Activated CD4-positive, alpha-beta T cell treated with anti-CD3 and anti-CD28 coated beads, Interleukin-2, Interleukin-4, amounts not matched to agents 100 ng/mL and 50 ng/mL, durations not matched to agents 16 hours and 8 hours (primary cell): ENCODE measurements around the gene CTTNBP2.
"Not testable (repeated sequence)": the region's sequence is repeated elsewhere in the genome, so short reads cannot be mapped to it uniquely, and the experiment has no call there.

Source experiments
- DNase-seq: peaks from one replicate; pipeline ENCODE4 v3.0.0-alpha.2; 2020; ENCODE audit warnings: low spot score

CTTNBP2 gene

DNA sequence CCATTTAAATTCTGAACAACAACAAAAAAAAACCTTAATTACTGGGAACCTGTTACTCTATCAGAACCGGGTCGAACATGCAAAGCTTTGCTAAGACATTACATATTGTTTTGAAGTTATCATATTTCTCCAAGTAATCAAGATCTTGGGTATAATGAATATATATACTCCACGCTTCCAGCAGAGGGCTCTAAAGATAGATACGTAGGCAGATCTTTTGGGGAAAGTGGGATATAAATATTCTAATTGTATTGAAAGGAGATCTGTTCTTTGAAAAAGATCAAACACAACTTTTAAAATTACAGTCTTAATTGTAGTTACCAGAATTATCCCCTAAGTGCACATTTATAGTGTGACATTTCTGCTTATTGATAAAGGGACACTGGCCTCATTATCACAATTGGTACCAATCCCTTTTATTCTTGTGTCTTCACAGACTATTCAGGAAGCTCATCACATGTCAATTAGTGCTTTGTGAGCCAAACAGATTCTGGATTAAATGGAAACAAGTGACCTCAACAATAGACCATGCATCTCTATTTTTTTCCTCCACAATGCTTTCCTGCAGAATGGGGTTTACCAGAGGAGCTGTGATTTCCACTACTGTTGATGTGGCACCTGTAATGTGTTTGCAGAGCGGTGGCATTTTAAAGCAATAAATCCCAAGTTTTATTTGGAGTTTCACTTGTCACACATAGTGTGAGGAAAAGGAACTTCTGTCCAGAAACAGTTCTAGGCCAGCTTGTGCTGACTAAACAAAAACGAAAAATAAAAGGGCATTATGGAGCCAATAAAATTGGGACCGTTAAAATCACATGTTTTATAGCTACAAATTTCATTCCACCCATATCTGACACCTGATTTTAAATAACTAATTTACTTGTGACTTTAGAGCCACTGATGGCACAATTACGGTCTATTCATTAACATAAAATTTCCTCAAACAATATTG lies 122.4 kb downstream of the CTTNBP2 start:
- DNase-seq: no peak

GRCh38 chr7:117741962-117742361 lies 131.3 kb downstream of the CTTNBP2 start:
- no peak for DNase-seq

DNA sequence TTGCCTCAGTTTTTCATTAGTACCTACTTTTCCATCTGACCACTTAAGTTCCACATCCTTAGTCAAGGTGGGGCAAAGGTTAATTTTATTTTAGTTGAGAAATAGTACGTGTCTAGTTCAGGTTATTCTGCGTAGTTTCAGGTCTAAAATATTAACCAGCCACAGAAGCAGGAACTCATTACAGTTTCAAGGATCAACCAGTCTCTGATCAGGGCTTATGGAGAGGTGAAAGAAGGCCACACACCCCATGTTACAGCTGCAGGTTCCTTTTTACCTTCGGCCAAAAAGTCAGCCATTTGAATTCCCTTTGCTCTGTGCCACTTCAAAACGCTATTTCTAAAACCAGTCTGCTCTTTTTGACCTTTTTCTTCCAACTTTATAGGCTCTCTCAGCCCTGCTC lies 134.2 kb downstream of the CTTNBP2 start:
- DNase-seq: no peak

- DNase-seq: no peak
Measured at GRCh38 chr7:117737926-117738325, 135.3 kb downstream of the CTTNBP2 start.

- DNase-seq: peak; percentile 33
Measured at GRCh38 chr7:117731455-117731854, 141.8 kb downstream of the CTTNBP2 start.

DNA sequence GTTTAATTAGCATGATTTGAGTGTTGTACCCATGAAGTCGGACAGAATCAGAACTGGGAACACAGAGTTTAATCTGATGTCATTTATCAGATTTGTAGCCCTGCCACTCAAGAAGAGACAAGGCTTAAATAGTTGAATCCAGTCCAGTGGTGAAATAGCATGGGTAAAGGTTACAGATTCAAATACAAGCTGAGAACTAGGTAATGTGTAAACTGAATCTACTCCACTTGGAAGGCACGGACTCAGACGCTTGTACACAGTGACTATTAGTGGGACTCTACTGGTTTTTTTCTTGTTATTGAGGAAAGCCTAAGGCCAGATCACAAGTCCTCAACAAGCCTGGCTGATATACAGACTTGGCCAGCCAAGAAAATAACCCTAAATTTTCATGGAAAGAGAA lies 142.9 kb downstream of the CTTNBP2 start:
- no peak for DNase-seq

DNA sequence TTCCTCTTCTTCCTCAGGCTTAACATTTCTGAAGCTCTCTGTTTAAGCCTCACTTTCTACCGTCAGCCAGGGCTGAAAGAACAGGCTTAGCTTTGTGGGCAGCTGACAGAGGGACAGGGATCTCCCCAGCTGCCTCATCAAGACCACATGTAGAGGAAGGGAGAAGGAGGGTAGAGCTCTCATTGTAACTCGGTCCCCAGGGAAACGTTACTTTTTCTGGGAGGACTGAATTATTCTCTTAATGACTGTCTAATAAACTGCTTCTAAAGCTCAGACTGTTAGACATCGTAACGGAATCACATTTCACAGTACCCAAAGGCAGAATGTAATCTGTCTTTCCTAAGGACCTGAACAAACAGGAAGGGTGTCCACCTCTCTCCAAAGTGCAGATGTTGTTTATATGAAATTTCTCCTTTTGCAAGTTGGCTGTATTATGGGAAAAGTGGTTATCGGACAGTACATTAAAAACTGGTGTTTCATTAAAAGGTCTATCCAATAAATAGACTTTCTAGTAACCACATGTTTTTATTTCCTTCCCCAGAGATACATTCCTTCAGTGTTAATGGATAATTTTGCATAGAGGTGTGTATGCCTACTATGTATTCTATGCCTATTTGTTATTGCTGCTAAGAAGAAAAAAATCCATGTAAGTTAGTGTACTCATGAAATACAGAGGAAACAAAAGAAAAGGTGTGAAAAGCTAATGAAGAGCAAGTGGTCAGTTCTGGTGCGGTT lies 144.2 kb downstream of the CTTNBP2 start:
- DNase-seq: no peak

DNA sequence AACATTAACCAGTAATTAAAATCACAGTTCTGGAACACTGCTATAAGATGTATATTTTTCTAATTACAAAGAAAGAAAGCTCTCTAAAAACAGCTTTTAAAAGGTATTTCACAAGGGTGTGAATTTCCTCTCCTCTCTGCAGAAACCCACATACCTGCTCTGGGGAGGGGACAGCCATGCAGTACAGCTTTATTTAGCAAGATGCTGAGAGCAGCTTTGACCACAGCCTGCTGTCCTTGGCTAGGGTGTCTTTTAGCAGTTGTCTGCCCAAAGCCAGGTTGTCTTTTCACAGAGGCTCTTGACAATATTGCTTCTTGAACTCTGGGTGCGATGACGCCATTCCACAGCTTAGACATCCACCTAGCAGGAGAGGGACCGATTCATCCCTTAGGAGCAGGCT lies 148.3 kb downstream of the CTTNBP2 start:
- DNase-seq: no peak

DNA sequence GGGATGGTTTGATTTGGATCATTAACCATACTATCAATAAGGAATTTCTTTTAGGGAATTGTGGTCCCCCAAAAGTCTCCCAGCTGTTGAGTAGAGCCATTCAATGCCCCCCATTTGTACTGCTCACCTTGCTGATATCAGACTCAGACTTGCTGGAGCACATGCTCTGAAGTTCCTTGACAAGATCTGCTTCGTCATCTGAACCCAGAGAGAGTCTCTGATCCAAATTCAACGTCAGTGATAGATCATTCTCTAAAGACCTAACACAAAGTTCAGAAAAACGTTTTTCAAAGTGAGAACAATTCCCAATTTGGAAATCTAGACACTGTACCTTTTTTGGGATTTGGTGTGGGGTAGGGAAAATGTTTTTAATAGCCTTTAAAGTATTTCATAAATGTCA lies 153.9 kb downstream of the CTTNBP2 start:
- no peak for DNase-seq

DNA sequence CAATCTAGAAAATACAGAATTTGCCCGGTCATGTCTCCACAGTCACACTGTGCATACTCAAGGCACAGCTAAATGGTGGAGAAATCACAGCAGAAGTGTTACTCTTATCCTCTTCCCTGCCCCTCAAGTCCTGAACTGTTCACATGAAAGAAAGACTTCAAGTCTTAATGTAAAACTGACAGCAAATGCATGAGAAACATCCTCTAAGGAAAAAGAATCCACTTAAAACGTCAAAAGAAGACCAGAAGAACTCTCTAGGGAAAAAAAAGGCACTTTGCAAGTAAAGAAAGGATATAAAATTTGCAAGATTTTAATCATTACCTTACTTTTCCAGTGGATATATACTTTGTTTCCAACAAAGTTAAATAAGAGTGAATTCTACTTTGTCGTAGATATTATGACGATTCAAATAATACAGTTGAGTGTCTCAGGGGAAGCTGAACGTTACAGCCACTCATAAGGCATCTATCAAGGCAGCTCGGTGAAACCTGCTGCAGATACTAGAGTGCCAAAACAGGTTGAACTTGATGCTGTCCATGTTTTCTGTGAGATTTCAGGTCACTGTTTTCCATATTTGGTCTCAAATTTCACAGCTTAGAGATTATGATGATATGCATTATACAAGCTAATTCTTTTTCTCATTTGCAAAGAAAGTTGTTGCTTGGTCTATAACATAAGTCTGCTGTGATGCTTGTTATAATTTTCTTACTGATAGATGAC lies 155.0 kb downstream of the CTTNBP2 start:
- no peak for DNase-seq

- no peak for DNase-seq
Measured at GRCh38 chr7:117717357-117717756, 155.9 kb downstream of the CTTNBP2 start.

GRCh38 chr7:117716707-117717299 lies 156.4 kb downstream of the CTTNBP2 start:
- DNase-seq: no peak

GRCh38 chr7:117715784-117716445 lies 157.3 kb downstream of the CTTNBP2 start:
- peak; percentile 46 for DNase-seq

DNA sequence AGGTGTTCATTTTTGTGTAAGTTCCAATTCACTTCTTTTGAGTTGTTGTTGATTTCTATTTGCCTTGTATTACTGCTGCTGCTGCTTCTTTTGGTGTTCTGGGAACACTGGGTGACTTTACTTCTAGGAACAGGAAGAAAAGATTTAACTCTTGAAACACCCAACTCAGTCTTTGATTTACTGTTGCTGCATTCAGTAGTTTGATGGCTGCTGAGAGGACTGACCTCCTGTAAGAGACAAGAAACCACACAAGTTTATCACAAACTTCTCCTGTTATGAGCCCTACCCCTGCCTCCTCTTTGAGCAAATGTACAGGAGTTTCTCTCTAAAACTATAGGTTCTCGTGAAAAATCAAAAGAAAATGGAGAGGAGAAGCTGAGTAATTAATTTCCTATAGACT lies 161.7 kb downstream of the CTTNBP2 start:
- DNase-seq: no peak

DNA sequence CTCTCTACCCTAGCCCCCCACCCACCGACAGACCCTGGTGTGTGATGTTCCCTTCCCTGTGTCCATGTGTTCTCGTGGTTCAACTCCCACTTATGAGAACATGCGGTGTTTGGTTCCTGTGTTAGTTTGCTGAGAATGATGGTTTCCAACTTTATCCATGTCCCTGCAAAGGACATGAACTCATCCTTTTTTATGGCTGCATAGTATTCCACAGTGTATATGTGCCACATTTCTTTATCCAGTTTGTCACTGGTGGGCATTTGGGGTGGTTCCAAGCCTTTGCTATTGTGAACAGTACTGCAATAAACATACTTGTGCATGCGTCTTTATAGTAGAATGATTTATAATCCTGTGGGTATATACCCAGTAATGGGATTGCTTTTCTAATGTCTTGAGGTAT lies 165.1 kb downstream of the CTTNBP2 start:
- not testable (repeated sequence) for DNase-seq

DNA sequence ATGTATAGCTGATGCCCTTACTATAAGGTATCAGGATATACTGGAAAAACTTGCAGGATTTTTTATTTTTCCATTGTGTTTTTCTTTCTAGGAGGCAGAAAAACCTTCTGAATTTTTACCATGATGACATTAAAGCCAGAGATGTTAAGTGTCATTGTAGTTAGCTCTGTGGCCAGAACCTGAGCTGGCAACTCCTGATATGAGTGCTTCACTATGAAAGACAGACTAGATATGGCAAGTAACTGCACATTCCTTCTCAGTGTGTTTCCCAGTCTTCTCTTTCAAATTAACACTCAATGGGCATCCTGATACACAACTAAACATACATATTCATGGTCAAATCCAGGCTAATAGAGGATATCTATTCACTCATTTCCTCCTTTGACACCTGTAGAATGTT lies 166.2 kb downstream of the CTTNBP2 start:
- no peak for DNase-seq

DNA sequence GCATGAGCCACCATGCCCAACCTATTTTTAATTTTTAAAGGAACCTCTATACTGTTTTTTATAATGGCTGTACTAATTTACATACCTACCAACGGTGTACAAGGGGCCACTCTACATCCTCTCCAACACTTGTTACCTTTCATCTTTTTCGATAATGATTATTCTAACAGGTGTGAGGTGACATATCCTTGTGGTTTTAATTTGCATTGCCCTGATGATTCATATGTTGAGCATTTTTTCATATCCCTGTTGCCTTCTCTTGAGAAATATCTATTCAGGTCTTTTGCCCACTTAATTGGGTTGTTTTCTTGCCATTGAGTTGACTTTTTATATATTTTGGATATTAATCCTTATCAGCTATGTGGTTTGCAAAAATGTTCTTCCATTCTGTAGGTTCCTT lies 167.0 kb downstream of the CTTNBP2 start:
- DNase-seq: no peak

- DNase-seq: no peak
Measured at GRCh38 chr7:117705630-117706029, 167.6 kb downstream of the CTTNBP2 start.

- no peak for DNase-seq
Measured at GRCh38 chr7:117704063-117704462, 169.2 kb downstream of the CTTNBP2 start.

DNA sequence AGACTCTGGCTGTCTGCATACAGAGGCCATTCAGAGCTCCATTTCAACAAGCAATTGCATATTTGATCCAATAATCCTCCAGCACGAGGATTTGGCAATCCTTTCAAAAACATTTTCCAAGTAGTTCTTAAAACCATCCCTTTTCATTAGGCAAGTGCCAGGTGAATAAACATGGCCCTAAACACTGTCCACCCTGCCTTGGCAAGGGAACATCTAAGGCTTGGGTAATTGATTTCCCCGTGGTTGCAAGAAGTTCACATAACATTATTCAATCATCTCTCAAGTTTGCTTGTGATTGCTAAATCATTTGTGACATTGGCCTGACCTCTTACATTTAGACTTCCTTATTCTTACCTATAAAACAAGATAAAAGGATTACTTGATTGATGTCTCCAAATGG lies 175.2 kb downstream of the CTTNBP2 start:
- no peak for DNase-seq

DNA sequence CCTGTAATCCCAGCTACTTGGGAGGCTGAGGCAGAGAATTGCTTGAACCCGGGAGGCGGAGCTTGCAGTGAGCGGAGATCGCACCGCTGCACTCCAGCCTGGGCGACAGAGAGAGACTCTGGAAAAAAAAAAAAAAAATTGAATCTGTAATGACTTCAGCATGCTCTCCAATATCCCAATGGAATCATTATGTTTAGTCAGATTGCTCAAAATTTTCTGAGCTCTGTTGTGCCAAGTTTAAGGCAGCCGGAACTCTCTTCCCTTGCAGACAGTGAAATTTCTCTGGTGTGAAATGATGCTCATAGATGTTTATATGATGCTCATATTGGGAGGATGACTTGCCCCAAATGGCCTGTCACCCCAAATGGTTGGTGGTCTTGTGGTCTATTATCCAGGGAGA lies 180.9 kb downstream of the CTTNBP2 start:
- DNase-seq: no peak

GRCh38 chr7:117690147-117690546 lies 183.1 kb downstream of the CTTNBP2 start:
- DNase-seq: no peak
